Heart left ventricle (tissue), 16 donors: ENCODE results near the gene HMCN2. TPM values are rescaled to one million over a fixed set of nuclear protein-coding genes. Genes with fewer than 3 reads are reported as not detected.
A peak's percentile ranks its signal among the peaks of the same experiment; 100 is the strongest.

Experiments used
- ATAC-seq, 4 donors: fragments of 200-7000 bp; cut with Tn5 transposase; one replicate each; pipeline ENCODE4 v1.9.1; 2020 to 2022; ENCODE audit warnings: moderate library complexity in 4 of 4, mild to moderate bottlenecking in 3 of 4, moderate number of reproducible peaks in 1 of 4
- DNase-seq, 5 donors: peaks; one replicate each; pipeline ENCODE4 v3.0.0-alpha.2; 2020
- H3K27ac ChIP-seq, 12 donors: fragments of 200-600 bp; sonication (generic) in 4 of 12; one replicate each; pipeline versions ENCODE4 v1.5.0 to v1.8.0; 2016 to 2022; ENCODE audit warnings: mild to moderate bottlenecking in 2 of 12
- H3K27me3 ChIP-seq, 9 donors: fragments of 200-600 bp; sonication (generic) in 2 of 9; one replicate each; pipeline versions ENCODE4 v1.5.1 to v1.8.0; 2016 to 2022; ENCODE audit warnings: mild to moderate bottlenecking in 3 of 9
- H3K36me3 ChIP-seq, 9 donors: fragments of 200-600 bp; sonication (generic) in 2 of 9; one replicate each; pipeline versions ENCODE4 v1.5.0 to v1.8.0; 2018 to 2022; ENCODE audit warnings: mild to moderate bottlenecking in 2 of 9
- H3K4me1 ChIP-seq, 12 donors: fragments of 200-600 bp; sonication (generic) in 4 of 12; one replicate each; pipeline versions ENCODE4 v1.5.0 to v1.8.0; 2016 to 2022; ENCODE audit warnings: mild to moderate bottlenecking in 3 of 12
- H3K4me3 ChIP-seq, 12 donors: fragments of 200-600 bp; sonication (generic) in 4 of 12; one replicate each; pipeline versions ENCODE4 v1.5.0 to v1.8.0; 2017 to 2022; ENCODE audit warnings: mild to moderate bottlenecking in 9 of 12, moderate library complexity in 4 of 12
- H3K9me3 ChIP-seq, 12 donors: fragments of 200-600 bp; sonication (generic) in 4 of 12; one replicate each; pipeline versions ENCODE4 v1.5.0 to v1.8.0; 2016 to 2022; ENCODE audit warnings: mild to moderate bottlenecking in 1 of 12
- POLR2A ChIP-seq, 2 donors: fragments of 450-650 bp; IDR thresholded peaks; one replicate each; pipeline ENCODE4 v1.6.1; 2017; ENCODE audit warnings: antibody characterized with exemption in 2 of 2, mild to moderate bottlenecking in 2 of 2, moderate library complexity in 2 of 2
- WGBS, 4 donors: extraction: QIAGEN DNeasy Blood & Tissue Kit in 2 of 4; methylation state at CpG; one replicate each; pipeline versions ENCODE4 v1.1.5 to v1.1.7; 2013 to 2018; 5-methylcytosine and 5-hydroxymethylcytosine counted together
- intact Hi-C, 10 donors: fragments of 100-400 bp; cut with DNase I; formaldehyde crosslinking; loops; one replicate each; pipeline versions ENCODE4 v1.11.1 to v1.14.2; 2022
- polyA plus RNA-seq, 2 donors: library from polyadenylated mRNA; stranded (reverse); fragments of 200-250 nt; gene quantifications; one replicate each; pipeline ENCODE4 v1.2.3, GENCODE V29; 2013
- total RNA-seq, 9 donors: library from RNA; depleted of rRNA in 2 of 9; stranded (reverse); fragments of >200 nt in 2 of 9; fragmentation: NEBNext Ultra II Directional in 3 of 9; extraction: Animal tissue kit (Norgen Biotek cat#: 25700) in 3 of 9; gene quantifications; one replicate each; pipeline versions ENCODE4 v1.1.0 to v1.2.4, GENCODE V29; 2016 to 2023
- TF ChIP-seq, protein P1 (sequence below), 12 donors: fragments of 200-600 bp; sonication (generic) in 4 of 12; IDR thresholded peaks; one replicate each; pipeline versions ENCODE4 v1.5.0 to v1.8.0; 2018 to 2022; ENCODE audit warnings: antibody characterized with exemption in 12 of 12, mild to moderate bottlenecking in 5 of 12
- donor health status: ischemic (EF 13 %, LVEDD 7.1; RV severe dilation, severe dysfunction).
- donor health status: healthy with polysubstance abuse.
- donor health status: DM: no; HTN: yes; CAD: no.
- donor health status: DM: no; HTN: no; CAD: no.
- donor health status: ischemic (EF 25% LVEDD 6.9; RV normal size, moderate dysfunction).
- donor health status: ischemic (EF 25% LVEDD 5.7; RV mildly dilated, moderate dysfunction).
- donor health status: healthy.
- donor health status: DM: yes; HTN: yes; CAD: no.
- donor health status: ischemic (EF 35%, LVEDD 5.7; RV mildly dilated, moderate dysfunction).
- donor health status: nonischemic (EF 11% LVEDD 7.7; RV severe dilation, severe dysfunction).
- donor health status: DM: yes; HTN: yes; CAD: no.
- donor health status: PGD.
- donor health status: ischemic (EF 29% LVEDD 5.4; RV normal size, mild dysfunction).
- donor health status: nonischemic (EF 23%, LVEDD 6.1; RV moderate dilation, normal function).

HMCN2 gene
- total and polyA plus RNA-seq, 11 donors, result 2.3 to 10.4 (median 4.3) TPM

DNA sequence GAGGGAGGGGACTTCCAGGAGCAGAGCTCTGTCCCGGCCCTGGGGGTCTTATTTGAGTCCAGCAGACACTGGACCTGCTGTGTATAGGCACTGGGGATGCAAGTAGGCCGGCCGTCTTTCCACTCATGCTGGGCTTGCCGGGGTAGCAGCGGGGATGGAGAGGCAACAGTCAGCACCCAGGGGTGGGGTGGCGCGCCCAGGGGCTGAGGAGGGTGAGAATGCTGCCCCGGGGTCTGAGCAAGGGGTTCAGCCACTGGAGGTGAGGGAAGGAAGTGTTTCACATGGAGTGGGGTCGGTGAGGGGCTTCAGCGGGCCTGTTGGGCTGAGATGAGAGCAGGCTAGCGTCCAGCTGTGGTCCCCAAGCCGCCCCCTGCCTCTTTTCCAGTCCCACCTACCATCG, 88.8 kb downstream of the HMCN2 start:
- H3K4me3 ChIP-seq, result no peak overlapping the region
- H3K4me1 ChIP-seq, result no peaks in the 10 kb centered on the region
- no peaks in the 10 kb centered on the region for H3K9me3 ChIP-seq
- H3K27ac ChIP-seq, result no peak overlapping the region
- 83 to 95% (median 90%) methylated on average over 8 to 13 of the region's 13 CpGs for WGBS, 4 donors
- DNase-seq (no peak), ATAC-seq (no peak)
- no peak for TF ChIP-seq POLR2A (IDR thresholded peaks at IDR 0.05)
- TF ChIP-seq, protein P1, sequence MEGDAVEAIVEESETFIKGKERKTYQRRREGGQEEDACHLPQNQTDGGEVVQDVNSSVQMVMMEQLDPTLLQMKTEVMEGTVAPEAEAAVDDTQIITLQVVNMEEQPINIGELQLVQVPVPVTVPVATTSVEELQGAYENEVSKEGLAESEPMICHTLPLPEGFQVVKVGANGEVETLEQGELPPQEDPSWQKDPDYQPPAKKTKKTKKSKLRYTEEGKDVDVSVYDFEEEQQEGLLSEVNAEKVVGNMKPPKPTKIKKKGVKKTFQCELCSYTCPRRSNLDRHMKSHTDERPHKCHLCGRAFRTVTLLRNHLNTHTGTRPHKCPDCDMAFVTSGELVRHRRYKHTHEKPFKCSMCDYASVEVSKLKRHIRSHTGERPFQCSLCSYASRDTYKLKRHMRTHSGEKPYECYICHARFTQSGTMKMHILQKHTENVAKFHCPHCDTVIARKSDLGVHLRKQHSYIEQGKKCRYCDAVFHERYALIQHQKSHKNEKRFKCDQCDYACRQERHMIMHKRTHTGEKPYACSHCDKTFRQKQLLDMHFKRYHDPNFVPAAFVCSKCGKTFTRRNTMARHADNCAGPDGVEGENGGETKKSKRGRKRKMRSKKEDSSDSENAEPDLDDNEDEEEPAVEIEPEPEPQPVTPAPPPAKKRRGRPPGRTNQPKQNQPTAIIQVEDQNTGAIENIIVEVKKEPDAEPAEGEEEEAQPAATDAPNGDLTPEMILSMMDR (IDR thresholded peaks at IDR 0.05), result no peak
- H3K36me3 ChIP-seq, result peaks cover 0 to 9% (median 0%) of the 10 kb centered on the region in 9 donors
- no peaks in the 10 kb centered on the region for H3K27me3 ChIP-seq
- intact Hi-C loops, result no loop called here

DNA sequence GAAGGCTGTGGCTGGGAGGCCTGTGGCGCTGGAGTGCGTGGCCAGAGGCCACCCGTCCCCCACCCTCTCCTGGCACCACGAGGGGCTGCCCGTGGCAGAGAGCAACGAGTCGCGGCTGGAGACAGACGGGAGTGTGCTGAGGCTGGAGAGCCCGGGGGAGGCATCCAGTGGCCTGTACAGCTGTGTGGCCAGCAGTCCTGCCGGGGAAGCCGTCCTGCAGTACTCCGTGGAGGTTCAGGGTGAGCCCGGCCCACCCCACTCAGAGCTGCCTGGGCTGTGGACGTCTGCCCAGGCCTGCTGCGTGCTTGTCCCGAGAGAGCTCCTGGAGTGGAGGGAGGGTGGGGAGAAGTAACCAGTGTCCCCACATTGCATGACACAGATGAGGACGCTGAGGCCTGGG, 89.2 kb downstream of the HMCN2 start:
- H3K4me1 ChIP-seq, result no peaks in the 10 kb centered on the region
- no peaks in the 10 kb centered on the region for H3K9me3 ChIP-seq
- intact Hi-C loops, result no loop called here
- 68 to 79% (median 72%) methylated on average over 16 to 18 of the region's 18 CpGs for WGBS, 4 donors
- H3K27me3 ChIP-seq, result no peaks in the 10 kb centered on the region
- no peak for TF ChIP-seq POLR2A (IDR thresholded peaks at IDR 0.05)
- ATAC-seq (peak; percentile 32 to 38 (median 34)), DNase-seq (no peak)
- no peak overlapping the region for H3K27ac ChIP-seq
- H3K4me3 ChIP-seq, result no peak overlapping the region
- peaks cover 0 to 9% (median 0%) of the 10 kb centered on the region in 9 donors for H3K36me3 ChIP-seq

- H3K36me3 ChIP-seq, result peaks cover 0 to 10% (median 0%) of the 10 kb centered on the region in 9 donors
- H3K4me1 ChIP-seq, result no peaks in the 10 kb centered on the region
- ATAC-seq, result no peak
- no peak for TF ChIP-seq POLR2A (IDR thresholded peaks at IDR 0.05)
- TF ChIP-seq, protein P1 (IDR thresholded peaks at IDR 0.05), result no peak
- no peak overlapping the region for H3K4me3 ChIP-seq
- no peaks in the 10 kb centered on the region for H3K27me3 ChIP-seq
- H3K9me3 ChIP-seq, result no peaks in the 10 kb centered on the region
- H3K27ac ChIP-seq, result no peak overlapping the region
- intact Hi-C loops, result no loop called here
- 88 to 93% (median 90%) methylated on average over 10 to 13 of the region's 13 CpGs for WGBS, 4 donors
- no peak for DNase-seq
Measured at GRCh38 chr9:130356033-130356432, 90.5 kb downstream of the HMCN2 start.

DNA sequence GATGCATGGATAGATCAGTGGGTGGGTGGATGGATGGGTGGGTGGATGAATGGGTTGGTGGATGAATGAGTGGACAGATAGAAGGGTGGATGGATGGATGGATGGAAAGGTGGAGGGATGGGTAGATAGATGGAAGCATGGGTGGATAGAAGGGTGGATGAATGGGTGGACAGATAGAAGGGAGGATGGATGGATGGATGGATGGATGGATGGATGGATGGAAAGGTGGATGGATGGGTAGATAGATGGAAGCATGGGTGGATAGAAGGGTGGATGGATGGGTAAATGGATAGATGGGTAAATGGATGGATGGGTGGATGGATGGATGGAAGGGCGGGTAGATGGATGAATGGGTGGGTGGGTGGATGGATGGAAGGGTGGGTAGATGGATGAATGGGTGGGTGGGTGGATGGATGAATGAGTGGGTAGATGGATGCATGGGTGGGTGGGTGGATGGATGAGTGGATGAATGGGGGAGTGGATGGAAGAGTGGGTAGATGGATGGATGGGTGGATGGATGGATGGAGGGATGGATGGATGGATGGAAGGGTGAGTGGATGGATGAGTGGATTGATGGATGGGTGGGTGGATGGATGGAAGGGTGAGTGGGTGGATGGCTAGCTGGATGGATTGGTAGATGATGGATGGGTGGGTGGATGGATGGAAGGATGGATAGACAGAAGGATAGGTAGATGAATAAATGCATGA, 91.5 kb downstream of the HMCN2 start:
- peaks cover 0 to 10% (median 0%) of the 10 kb centered on the region in 9 donors for H3K36me3 ChIP-seq

More for the DNA sequence above, 91.5 kb downstream of the HMCN2 start:
- no peaks in the 10 kb centered on the region for H3K27me3 ChIP-seq
- H3K4me3 ChIP-seq, result no peak overlapping the region
- 85 to 98% (median 88%) methylated on average over 1 of the region's 1 CpG for WGBS, 4 donors
- H3K27ac ChIP-seq, result no peak overlapping the region
- DNase-seq, result no peak
- ATAC-seq, result no peak
- intact Hi-C loops, result no loop called here
- no peaks in the 10 kb centered on the region for H3K4me1 ChIP-seq
- H3K9me3 ChIP-seq, result no peaks in the 10 kb centered on the region
- TF ChIP-seq, protein P1 (IDR thresholded peaks at IDR 0.05), result no peak
- no peak for TF ChIP-seq POLR2A (IDR thresholded peaks at IDR 0.05)
